HG03103 (cell line): Measurements from ENCODE around the gene RALB.

ENCODE experiments used
- ATAC-seq: cut with Tn5 transposase; IDR thresholded peaks from one replicate; pipeline ENCODE4 v1.9.1; 2021; ENCODE audit warnings: low read depth; ENCODE audit not compliant: unreplicated experiment

RALB gene

DNA sequence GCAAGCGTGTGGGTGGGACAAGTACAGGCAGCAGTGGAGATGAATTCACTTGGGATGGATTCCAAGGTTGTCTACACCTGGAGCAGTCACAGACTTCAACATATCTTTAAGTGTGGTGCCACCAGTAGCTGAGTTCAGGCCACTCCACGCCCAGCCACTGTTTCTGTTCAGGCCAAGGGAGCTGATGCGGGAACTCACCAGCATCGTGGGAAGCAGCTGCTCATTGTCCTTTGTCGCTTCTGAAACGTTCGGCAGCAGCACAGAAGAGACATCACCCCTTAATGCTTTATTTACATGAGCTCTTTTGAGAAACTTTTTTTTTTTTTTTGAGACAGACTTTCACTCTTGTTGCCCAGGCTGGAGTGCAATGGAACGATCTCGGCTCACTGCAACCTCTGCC, 73.4 kb downstream of the RALB start:
- no peak for ATAC-seq

DNA sequence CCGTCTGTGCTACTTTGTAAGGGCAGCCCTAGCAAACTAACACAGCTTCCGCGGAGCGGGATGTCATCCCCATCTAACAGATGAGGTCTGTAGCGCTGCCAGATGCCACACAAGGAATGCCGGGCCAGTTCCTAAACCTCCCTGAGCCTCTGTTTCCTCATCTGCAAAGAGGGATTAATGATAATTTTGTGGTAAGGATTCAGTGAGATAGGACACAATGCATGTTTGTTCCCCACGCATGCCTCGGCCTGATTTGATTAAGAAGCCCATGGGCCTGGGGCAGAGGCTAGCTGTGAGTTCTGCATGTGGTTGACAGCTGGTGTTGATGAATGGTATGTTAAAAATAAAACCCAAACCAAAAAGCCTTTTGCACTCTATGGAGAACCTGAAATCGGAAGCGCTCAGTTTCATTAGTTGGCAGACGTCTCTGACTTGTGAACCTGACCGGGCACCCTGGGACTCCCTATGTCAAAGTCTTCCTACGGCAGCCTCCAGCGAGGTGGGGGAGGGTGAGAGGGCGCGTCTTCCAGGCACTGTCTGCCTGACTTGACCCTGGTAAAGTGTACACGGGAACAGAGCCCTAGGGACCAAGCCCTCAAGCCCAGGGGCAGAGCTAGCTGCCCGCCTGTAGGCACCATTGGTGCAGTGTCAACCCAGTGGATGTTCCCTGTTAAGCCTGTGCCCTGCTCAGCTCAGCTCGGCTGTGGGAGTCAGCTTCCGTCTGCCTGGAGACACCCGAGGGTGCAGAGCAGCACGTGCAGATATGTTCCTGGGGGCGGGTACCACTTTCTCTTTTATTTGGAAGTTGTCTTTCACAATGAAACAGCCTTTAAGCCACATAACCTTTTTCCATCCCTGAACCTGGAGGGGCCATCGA, 78.5 kb downstream of the RALB start:
- no peak for ATAC-seq

- no peak for ATAC-seq
Measured at GRCh38 chr2:120331903-120332302, 79.3 kb downstream of the RALB start.

DNA sequence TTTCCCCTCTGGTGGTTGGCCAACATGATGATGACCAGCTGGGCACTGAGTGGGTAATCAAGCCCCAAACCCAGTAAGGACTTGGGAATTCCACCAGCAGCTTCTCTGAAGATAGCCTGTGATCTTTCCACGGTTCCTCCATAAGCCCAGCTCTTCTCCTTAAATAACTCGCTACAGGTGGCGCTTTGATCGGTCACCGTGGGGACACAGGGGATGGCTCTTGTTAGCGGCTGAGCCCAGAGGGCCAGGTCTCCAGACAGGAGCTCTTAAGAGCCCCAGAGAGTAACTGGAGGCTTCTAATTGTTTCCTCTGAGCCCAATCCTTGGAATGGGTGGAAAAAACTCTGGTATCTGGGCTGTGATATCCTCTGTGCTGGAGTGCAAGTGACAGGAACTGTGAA, 79.7 kb downstream of the RALB start:
- no peak for ATAC-seq

DNA sequence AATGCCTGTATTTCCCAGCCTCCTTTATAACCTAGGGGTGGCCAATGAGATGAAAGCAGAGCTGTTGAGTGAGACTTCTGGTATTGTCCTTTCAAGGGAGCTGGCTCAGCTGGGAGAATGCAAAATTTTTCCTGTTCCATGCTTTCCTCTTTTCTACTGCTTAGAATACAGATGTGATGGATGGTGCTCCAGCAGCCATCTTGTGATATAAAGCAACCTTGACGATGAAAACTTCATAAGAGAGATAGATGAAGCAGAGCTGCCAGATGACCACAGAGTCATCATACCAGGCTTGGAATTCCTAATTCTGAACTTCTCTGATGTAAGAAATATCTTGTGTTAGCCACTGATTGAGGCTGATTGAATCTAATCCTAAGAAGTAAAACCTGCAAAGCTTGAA, 81.4 kb downstream of the RALB start:
- ATAC-seq, result no peak

DNA sequence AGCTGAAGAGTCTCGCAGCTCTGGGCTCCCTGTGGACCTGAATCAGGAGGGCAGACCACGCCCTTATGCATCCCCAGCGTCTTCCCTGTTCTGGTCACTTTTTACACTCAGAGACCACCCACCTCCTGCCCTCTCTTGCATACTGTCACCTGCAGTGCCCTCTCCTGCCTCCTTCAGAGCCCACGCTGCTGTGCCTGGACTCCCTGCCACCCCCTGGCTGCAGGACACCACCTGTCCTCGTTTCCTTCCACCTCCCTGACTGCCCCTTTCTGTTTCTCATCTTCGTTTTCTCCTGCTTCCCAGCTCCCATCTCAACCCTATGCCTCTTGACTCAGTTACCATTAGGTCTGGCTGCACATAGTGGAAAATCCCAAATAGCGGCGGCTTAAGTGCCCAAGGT, 84.1 kb downstream of the RALB start:
- ATAC-seq, result no peak

GRCh38 chr2:120338015-120338414, 85.4 kb downstream of the RALB start:
- ATAC-seq, result no peak

DNA sequence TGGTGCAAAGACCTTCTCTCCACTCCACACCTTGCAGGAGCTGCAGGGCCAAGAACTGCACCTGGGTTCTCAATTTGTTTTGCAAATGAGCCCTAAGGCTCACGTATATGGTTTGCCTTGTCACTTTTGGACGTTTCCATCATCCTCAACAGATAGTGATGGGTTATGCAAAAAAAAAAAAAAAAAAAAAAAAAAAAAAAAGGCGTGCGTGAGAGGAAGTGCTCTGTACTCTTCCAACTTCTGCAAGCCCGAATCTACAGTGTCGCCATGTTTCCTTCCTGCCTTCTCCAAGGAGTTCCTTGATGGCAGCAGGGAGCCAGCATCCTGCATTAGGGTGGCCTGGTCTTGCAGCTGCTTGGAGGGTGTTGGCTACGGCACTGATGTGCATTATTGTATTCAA, 89.3 kb downstream of the RALB start:
- no peak for ATAC-seq

DNA sequence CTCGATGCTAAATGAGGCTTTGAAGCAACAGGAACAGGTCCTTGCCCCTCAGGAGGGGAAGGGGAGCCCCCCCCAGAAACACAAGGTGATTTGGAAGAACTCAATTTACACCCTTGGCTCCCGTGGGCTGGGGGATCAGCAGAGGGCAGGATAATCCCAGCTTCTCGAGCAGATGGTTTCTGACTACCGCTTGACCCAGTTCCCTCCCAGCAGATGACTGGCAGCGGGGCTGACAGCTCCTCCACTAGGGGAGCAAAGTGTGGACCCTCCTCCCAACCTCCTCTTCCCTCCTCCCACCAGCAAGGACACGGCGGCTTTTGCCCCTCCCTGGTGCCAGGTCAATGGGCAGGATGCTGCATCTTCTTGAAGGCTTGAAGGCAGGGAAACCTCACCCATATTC, 89.8 kb downstream of the RALB start:
- ATAC-seq, result no peak

GRCh38 chr2:120343100-120343432, 90.4 kb downstream of the RALB start:
- no peak for ATAC-seq

DNA sequence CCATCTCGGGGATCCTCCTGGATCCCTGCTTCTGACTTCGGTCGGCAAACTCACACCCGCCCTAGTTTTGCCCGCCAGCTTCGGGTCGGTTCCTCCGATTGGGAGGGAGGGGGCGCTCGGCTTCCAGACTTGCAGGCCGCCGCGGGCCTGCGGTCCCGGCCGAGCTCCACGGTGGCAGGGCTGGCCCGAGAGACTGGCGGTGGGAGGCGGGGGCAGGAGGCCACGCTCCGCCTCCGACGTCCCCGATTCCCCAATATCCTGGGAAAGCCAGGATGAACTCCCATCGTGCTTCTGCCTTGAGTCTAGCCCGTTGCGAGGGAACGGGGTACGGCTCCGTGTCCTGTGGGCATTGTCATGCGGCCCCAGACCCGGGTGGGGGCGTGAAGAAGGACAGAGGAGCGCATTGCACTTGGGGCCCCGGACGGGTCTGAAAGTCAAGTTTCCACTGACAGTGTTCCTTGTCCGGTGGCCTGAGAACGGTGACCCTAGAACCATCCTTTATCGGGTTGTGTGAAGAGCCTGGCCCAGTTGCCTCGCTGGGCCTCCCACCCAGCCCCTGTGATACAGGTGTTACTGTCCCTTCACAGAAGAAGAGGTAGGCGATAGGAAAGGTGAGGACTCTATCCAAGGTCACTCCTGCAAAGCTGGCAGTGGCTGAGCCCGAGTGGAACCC, 90.9 kb downstream of the RALB start:
- no peak for ATAC-seq
